ENCODE results near the gene ABL1.
"Not testable (repeated sequence)": the region's sequence is repeated elsewhere in the genome, so short reads cannot be mapped to it uniquely, and the experiment has no call there.

ABL1 gene

DNA sequence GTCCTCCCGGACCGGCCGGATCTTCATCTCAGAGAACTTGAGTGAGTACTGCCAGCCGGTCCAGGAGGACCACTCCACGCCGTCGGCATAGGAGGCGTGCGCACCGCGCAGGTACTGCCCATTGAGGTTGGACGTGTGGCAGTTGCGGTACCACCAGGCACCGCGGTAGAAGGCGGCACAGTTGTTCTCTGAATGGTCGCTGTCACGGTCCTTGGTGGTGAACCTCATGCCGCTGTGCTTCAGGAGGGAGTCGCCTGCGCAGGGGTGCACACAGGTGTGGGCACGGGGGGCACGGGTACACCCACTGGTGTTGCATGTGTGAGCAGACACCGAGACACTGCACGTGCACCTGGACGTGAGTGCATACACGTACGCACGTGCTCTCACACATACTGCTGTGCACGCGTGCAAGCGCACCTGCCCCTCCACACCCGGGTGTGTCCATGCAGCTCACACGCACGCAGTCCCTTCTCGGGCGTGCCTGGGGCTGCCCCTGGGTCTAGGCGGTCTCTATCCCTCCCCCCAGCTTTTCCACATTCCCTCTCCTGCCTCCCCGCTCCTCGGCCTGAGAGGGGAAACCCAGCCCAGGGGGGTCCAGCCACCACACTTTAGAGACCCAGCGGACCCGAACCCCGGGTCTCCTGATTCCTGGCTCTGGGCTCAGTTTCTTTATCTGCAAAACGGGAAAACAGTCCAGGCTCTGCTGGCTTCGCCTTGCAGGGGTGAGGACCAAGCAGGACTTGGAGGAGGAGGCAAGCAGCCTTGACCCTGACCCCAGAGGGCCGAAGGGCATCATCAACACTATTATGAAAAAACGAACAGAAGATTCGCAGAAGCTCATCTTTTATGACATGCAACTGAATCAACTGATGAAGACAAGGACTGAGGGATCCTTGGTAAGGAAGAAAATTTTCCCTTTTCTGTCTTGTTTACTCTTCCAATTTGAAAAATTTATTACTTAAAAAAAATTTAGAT lies 69.3 kb downstream of the ABL1 start:
- H3K27ac ChIP-seq (ENCODE audit: low read length), result no peak overlapping the region
- no CpG with 5 or more reads among the region's 48 CpGs for WGBS (ENCODE audit: insufficient coverage, insufficient read length)
- no peak for DNase-seq (ENCODE audit: low read depth, low spot score)
- no peaks in the 10 kb centered on the region; the same call in 1 of the 2 replicates for H3K4me1 ChIP-seq (ENCODE audit: control insufficient read depth, insufficient read depth, low read length)
- H3K27me3 ChIP-seq (ENCODE audit: control insufficient read depth, insufficient read depth, low read length), result no peaks in the 10 kb centered on the region
- no peak overlapping the region for H3K4me3 ChIP-seq (ENCODE audit: low read length)
- H3K9me3 ChIP-seq (ENCODE audit: control insufficient read depth, insufficient read depth, low read length), result no peaks in the 10 kb centered on the region
- no peaks in the 10 kb centered on the region for H3K36me3 ChIP-seq (ENCODE audit: control insufficient read depth, insufficient read depth, low read length)

DNA sequence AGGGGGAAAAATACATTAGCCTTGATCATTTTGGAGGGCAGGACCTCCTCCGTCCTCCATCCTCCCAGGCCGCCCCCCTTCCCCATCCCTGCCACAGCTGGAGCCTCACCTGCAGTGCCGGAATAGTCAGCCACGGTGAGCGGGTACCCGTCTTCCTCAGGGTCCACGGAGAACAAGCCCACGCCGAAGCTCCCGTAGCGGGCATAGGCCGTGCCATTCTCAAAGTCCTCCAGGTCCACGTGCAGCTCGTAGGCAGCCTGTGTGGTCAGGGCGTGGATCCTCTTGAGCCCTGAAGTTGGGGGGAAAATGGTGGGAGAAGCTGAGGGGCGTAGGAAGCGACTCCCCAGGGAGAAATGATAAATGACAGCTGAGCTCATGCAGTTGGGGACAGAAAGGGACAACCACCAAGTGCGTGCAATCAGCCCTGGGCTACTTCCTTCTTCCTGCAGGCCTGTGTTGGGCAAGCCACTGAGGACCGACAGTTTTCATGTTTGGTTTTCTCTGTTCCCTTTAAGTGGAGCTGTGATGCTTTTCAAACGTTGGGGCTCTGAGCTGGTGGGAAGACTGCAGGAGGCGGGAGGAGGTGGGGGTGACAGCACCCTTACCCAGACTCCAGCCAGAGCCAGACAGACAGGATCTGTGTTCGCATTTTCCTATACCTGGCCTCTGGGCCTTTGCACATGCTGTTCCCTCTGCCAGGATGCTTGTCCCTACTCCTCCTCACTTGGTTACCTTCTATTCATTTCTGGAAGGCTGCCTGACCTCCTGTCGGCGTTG lies 70.3 kb downstream of the ABL1 start:
- no peaks in the 10 kb centered on the region for H3K36me3 ChIP-seq (ENCODE audit: control insufficient read depth, insufficient read depth, low read length)
- no peaks in the 10 kb centered on the region for H3K27me3 ChIP-seq (ENCODE audit: control insufficient read depth, insufficient read depth, low read length)
- no peaks in the 10 kb centered on the region for H3K9me3 ChIP-seq (ENCODE audit: control insufficient read depth, insufficient read depth, low read length)
- WGBS (ENCODE audit: insufficient coverage, insufficient read length), result no CpG with 5 or more reads among the region's 24 CpGs
- no peaks in the 10 kb centered on the region; the same call in 1 of the 2 replicates for H3K4me1 ChIP-seq (ENCODE audit: control insufficient read depth, insufficient read depth, low read length)
- no peak overlapping the region for H3K4me3 ChIP-seq (ENCODE audit: low read length)
- H3K27ac ChIP-seq (ENCODE audit: low read length), result no peak overlapping the region
- DNase-seq (ENCODE audit: low read depth, low spot score), result no peak

DNA sequence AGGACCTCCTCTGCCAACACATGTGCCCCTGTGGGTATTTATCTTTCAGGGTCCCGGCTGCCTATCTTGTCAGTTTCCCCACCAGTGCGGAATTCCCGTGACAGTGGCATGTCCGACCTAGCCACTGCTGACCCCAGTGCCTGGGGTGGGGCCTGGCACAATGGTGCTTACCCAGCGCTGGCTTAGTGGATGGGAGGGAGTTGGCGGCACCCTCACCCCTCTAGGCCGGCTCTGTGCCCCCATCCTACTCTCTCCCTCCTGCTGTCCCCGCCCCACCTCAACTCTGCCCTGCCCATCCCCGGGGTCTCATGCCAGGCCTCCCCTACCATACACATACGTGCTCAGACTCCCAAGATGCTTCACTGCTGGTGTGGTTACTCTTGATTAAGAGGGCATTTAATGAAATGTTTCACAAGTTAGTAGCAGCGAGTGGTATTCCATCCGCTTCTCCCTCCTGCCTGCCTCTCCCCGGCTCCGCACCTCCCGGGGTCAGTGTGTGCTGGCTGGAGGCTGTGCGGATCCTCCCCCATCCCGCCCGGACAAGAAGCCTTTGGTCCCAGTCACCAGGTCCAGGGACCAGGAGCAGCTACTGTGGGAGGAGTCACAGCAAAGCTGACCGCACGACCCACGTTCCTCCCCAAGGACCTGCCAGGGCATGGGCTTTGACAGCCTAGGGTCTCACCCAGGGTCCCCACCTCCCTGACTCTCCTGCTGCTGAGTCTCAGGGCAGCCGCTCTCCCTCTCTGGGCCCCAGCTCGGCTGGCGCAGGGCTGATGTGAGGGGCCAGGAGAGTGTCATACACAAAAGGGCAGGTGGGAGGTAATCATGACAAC lies 71.1 kb downstream of the ABL1 start:
- no CpG with 5 or more reads among the region's 24 CpGs for WGBS (ENCODE audit: insufficient coverage, insufficient read length)
- Histone ChIP-seq H3K9me3 (ENCODE audit: control insufficient read depth, insufficient read depth, low read length) (no peaks in the 10 kb centered on the region), H3K27me3 (ENCODE audit: control insufficient read depth, insufficient read depth, low read length) (no peaks in the 10 kb centered on the region), H3K27ac (ENCODE audit: low read length) (no peak overlapping the region), H3K36me3 (ENCODE audit: control insufficient read depth, insufficient read depth, low read length) (no peaks in the 10 kb centered on the region), H3K4me3 (ENCODE audit: low read length) (no peak overlapping the region), H3K4me1 (ENCODE audit: control insufficient read depth, insufficient read depth, low read length) (no peaks in the 10 kb centered on the region; the same call in 1 of the 2 replicates)
- no peak for DNase-seq (ENCODE audit: low read depth, low spot score)

DNA sequence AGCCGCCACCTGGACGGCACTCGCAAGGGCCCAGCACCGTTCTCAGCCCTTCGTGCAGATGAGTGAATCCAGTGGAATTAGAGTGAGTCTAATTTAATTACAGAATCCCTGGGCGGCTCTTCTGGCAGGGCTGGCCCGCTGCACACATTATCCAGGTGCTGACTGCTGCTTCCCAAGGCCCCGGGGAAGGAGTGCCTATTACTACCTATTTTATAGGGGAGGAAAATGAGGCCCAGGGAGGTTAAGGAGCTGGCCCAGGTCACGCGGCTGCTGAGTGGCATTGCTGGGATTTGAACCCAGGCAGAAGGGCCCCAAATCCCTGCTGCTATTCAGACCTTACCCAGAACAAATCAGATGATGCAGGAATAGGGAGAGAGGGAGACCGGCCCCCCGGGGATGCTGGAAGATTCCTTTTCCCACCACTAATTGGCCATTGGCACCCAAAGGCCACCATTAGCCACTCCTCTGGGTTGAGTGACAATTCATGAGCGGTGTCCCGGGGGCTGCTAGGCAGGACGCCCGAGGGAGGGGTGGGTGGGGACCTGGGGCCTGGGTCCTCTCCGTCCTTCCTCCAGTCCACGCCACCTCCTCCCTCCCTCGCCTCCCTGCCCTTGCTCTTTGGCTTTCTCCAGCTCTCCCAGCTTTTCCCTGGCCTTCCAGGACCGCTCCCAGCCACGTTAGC lies 71.8 kb downstream of the ABL1 start:
- H3K27ac ChIP-seq (ENCODE audit: low read length), result no peak overlapping the region
- no peaks in the 10 kb centered on the region for H3K36me3 ChIP-seq (ENCODE audit: control insufficient read depth, insufficient read depth, low read length)
- no CpG with 5 or more reads among the region's 21 CpGs for WGBS (ENCODE audit: insufficient coverage, insufficient read length)
- H3K4me3 ChIP-seq (ENCODE audit: low read length), result no peak overlapping the region
- DNase-seq (ENCODE audit: low read depth, low spot score), result no peak
- H3K4me1 ChIP-seq (ENCODE audit: control insufficient read depth, insufficient read depth, low read length), result no peaks in the 10 kb centered on the region; the same call in 1 of the 2 replicates
- no peaks in the 10 kb centered on the region for H3K27me3 ChIP-seq (ENCODE audit: control insufficient read depth, insufficient read depth, low read length)
- no peaks in the 10 kb centered on the region for H3K9me3 ChIP-seq (ENCODE audit: control insufficient read depth, insufficient read depth, low read length)

DNA sequence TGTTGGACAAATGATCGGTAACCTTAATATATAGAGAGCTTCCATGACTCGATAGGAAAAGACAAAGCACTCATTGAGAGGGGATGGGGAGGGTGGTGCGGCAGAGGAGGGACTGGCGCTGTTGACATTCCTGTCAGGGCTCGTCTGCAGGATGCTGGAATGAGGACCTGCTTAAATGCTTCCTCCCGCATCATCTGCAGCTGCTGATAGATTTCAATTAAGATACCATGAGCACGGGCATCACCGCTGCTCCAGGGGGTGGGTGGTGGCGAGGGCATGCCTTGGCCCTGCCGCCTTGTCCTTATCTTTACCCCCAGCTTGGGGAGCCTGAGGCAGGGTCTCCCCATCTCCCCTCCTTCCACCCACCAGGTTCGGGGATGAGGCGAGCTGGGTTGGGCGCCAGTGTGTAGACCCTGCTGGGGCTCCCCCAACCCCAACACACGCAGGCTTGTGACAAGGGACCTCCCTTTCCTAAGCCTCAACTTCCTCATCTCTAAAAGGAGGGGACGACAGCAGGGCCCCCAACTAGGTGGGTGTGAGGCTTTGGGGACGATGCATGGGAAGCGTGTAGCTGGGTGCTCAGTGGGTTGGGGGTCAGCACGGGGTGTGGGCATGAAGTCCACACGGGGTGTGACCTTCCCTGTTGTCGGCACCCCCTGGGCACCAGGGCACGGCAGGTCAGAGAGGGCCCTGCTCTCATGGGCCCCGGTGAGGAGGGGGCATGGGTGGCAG lies 73.3 kb downstream of the ABL1 start:
- H3K4me3 ChIP-seq (ENCODE audit: low read length), result no peak overlapping the region
- no peaks in the 10 kb centered on the region for H3K9me3 ChIP-seq (ENCODE audit: control insufficient read depth, insufficient read depth, low read length)
- H3K36me3 ChIP-seq (ENCODE audit: control insufficient read depth, insufficient read depth, low read length), result no peaks in the 10 kb centered on the region
- WGBS (ENCODE audit: insufficient coverage, insufficient read length), result no CpG with 5 or more reads among the region's 22 CpGs
- H3K27me3 ChIP-seq (ENCODE audit: control insufficient read depth, insufficient read depth, low read length), result no peaks in the 10 kb centered on the region
- H3K27ac ChIP-seq (ENCODE audit: low read length), result no peak overlapping the region
- no peaks in the 10 kb centered on the region; the same call in 1 of the 2 replicates for H3K4me1 ChIP-seq (ENCODE audit: control insufficient read depth, insufficient read depth, low read length)
- no peak for DNase-seq (ENCODE audit: low read depth, low spot score)

DNA sequence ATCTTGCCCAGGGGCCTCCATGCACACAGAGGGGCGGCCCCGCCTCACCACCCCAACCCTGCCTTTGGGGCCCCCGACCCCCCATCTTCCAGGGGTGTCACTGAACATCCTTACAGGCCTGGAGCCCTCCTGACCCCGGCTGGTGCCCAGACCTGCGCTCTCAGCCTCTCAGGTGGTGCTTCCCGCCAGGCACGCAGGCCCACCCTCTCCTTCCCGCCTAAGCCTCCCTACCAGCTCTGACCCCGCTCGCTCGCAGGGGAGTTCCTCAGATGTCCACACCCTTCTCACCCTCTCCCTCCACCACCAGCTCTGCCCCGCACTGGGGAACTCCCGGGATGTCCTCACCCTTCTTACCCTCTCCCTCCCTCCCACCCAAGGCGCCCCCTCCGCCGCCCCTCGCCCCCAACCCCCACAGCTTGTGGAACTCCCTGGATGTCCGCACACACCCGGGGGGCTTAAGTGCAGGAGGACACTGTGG lies 73.9 kb downstream of the ABL1 start:
- peaks cover under 1% of the 10 kb centered on the region; the same call in 1 of the 2 replicates for H3K4me1 ChIP-seq (ENCODE audit: control insufficient read depth, insufficient read depth, low read length)
- H3K9me3 ChIP-seq (ENCODE audit: control insufficient read depth, insufficient read depth, low read length), result no peaks in the 10 kb centered on the region
- WGBS (ENCODE audit: insufficient coverage, insufficient read length), result no CpG with 5 or more reads among the region's 19 CpGs
- no peaks in the 10 kb centered on the region for H3K27me3 ChIP-seq (ENCODE audit: control insufficient read depth, insufficient read depth, low read length)
- H3K27ac ChIP-seq (ENCODE audit: low read length), result no peak overlapping the region
- H3K36me3 ChIP-seq (ENCODE audit: control insufficient read depth, insufficient read depth, low read length), result no peaks in the 10 kb centered on the region
- no peak for DNase-seq (ENCODE audit: low read depth, low spot score)
- H3K4me3 ChIP-seq (ENCODE audit: low read length), result no peak overlapping the region

DNA sequence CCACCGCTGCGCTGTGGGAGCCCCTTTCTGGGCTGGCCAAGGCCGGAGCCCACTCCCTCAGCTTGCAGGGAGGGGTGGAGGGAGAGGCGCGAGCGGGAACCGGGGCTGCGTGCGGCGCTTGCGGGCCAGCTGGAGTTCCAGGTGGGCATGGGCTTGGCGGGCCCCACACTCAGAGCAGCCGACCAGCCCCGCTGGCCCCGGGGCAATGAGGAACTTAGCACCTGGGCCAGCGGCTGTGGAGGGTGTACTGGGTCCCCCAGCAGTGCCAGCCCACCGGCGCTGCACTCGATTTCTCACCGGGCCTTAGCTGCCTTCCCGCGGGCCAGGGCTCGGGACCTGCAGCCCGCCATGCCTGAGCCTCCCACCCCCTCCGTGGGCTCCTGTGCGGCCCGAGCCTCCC lies 75.0 kb downstream of the ABL1 start:
- H3K4me1 ChIP-seq (ENCODE audit: control insufficient read depth, insufficient read depth, low read length); H3K36me3 ChIP-seq (ENCODE audit: control insufficient read depth, insufficient read depth, low read length); H3K27me3 ChIP-seq (ENCODE audit: control insufficient read depth, insufficient read depth, low read length); H3K9me3 ChIP-seq (ENCODE audit: control insufficient read depth, insufficient read depth, low read length); H3K27ac ChIP-seq (ENCODE audit: low read length); DNase-seq (ENCODE audit: low read depth, low spot score); H3K4me3 ChIP-seq (ENCODE audit: low read length): not testable (repeated sequence)
- whole genome bisulfite sequencing (ENCODE audit: insufficient coverage, insufficient read length), result no CpG with 5 or more reads among the region's 27 CpGs

DNA sequence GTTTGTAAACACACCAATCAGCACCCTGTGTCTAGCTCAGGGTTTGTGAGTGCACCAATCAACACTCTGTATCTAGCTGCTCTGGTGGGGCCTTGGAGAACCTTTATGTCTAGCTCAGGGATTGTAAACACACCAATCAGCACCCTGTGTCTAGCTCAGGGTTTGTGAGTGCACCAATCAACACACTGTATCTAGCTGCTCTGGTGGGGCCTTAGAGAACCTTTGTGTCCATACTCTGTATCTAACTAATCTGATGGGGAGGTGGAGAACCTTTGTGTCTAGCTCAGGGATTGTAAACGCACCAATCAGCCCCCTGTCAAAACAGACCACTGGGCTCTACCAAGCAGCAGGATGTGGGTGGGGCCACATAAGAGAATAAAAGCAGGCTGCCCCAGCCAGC lies 75.6 kb downstream of the ABL1 start:
- H3K4me1 ChIP-seq (ENCODE audit: control insufficient read depth, insufficient read depth, low read length); H3K27ac ChIP-seq (ENCODE audit: low read length); H3K4me3 ChIP-seq (ENCODE audit: low read length); H3K9me3 ChIP-seq (ENCODE audit: control insufficient read depth, insufficient read depth, low read length); DNase-seq (ENCODE audit: low read depth, low spot score); H3K27me3 ChIP-seq (ENCODE audit: control insufficient read depth, insufficient read depth, low read length); H3K36me3 ChIP-seq (ENCODE audit: control insufficient read depth, insufficient read depth, low read length): not testable (repeated sequence)
- WGBS (ENCODE audit: insufficient coverage, insufficient read length), result no CpG with 5 or more reads among the region's 1 CpG

DNA sequence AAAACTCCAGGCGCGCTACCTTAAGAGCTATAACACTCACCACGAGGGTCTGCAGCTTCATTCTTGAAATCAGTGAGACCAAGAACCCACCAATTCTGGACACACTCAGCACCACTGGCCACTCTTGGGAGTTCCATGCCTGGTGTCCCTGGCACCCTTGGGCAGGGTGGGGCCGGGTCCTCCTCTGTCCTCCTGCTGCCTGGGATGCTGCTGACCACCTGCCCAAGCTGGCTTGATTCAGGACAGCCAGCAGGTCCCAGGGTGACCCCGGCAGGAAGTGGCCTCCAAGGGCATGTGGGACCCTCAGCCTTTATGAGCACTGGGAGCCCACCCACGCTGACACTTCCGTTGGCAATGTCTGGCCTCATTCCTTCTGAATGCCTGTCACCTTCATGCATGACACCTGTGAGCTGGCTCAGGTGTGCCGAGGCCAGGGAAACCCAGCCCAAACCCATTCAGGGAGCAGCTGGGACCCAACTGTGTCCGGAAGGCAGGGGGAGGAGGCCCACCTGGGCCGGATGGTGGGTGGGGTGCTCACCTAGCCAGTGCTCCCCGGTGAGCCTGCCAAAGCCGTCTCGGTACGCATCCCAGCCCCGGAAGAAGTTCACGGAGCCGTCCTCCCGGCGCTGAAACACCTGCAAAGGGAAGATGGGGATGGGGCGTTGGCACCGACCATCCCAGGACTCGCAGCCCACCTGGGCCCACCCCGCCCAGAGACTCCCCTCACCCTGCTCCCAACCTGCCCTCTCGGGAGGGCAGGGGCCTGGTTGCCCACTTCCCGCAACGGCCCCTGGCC lies 76.4 kb downstream of the ABL1 start:
- H3K9me3 ChIP-seq (ENCODE audit: control insufficient read depth, insufficient read depth, low read length), result no peaks in the 10 kb centered on the region
- H3K4me1 ChIP-seq (ENCODE audit: control insufficient read depth, insufficient read depth, low read length), result peaks cover 1% of the 10 kb centered on the region; the same call in 1 of the 2 replicates
- no CpG with 5 or more reads among the region's 26 CpGs for WGBS (ENCODE audit: insufficient coverage, insufficient read length)

More for the DNA sequence above, 76.4 kb downstream of the ABL1 start:
- no peak overlapping the region for H3K4me3 ChIP-seq (ENCODE audit: low read length)
- no peak for DNase-seq (ENCODE audit: low read depth, low spot score)
- H3K27ac ChIP-seq (ENCODE audit: low read length), result no peak overlapping the region
- H3K27me3 ChIP-seq (ENCODE audit: control insufficient read depth, insufficient read depth, low read length), result no peaks in the 10 kb centered on the region
- H3K36me3 ChIP-seq (ENCODE audit: control insufficient read depth, insufficient read depth, low read length), result no peaks in the 10 kb centered on the region

Measured in iPS DF 6.9 (cell line).